Measurements from ENCODE around the gene URAD.
"Not testable (repeated sequence)": the region's sequence is repeated elsewhere in the genome, so short reads cannot be mapped to it uniquely, and the experiment has no call there.

DNA sequence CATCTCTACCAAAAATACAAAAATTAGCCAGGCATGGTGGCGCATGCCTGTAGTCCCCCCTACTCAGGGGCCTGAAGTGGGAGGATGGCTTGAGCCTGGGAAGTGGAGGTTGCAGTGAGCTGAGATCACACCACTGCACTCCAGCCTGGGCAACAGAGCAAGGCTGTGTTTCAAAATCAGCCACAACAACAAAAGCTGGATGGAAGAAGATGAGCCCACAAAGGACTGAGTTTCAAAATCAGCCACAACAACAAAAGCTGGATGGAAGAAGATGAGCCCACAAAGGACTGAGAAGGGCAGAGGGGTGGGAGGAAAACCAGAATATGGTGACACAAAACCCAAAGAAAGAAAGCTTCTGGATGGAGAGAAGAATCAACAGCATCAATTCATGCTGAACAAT lies 43.9 kb upstream of the URAD start:
- TF ChIP-seq, protein P1, sequence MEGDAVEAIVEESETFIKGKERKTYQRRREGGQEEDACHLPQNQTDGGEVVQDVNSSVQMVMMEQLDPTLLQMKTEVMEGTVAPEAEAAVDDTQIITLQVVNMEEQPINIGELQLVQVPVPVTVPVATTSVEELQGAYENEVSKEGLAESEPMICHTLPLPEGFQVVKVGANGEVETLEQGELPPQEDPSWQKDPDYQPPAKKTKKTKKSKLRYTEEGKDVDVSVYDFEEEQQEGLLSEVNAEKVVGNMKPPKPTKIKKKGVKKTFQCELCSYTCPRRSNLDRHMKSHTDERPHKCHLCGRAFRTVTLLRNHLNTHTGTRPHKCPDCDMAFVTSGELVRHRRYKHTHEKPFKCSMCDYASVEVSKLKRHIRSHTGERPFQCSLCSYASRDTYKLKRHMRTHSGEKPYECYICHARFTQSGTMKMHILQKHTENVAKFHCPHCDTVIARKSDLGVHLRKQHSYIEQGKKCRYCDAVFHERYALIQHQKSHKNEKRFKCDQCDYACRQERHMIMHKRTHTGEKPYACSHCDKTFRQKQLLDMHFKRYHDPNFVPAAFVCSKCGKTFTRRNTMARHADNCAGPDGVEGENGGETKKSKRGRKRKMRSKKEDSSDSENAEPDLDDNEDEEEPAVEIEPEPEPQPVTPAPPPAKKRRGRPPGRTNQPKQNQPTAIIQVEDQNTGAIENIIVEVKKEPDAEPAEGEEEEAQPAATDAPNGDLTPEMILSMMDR (IDR thresholded peaks at IDR 0.05): not testable (repeated sequence)
- TF ChIP-seq POLR2A, EP300 (IDR thresholded peaks at IDR 0.05): not testable (repeated sequence)

All from upper lobe of left lung (tissue), 4 donors.